ENCODE measurements around the gene ZBTB3.

DNA sequence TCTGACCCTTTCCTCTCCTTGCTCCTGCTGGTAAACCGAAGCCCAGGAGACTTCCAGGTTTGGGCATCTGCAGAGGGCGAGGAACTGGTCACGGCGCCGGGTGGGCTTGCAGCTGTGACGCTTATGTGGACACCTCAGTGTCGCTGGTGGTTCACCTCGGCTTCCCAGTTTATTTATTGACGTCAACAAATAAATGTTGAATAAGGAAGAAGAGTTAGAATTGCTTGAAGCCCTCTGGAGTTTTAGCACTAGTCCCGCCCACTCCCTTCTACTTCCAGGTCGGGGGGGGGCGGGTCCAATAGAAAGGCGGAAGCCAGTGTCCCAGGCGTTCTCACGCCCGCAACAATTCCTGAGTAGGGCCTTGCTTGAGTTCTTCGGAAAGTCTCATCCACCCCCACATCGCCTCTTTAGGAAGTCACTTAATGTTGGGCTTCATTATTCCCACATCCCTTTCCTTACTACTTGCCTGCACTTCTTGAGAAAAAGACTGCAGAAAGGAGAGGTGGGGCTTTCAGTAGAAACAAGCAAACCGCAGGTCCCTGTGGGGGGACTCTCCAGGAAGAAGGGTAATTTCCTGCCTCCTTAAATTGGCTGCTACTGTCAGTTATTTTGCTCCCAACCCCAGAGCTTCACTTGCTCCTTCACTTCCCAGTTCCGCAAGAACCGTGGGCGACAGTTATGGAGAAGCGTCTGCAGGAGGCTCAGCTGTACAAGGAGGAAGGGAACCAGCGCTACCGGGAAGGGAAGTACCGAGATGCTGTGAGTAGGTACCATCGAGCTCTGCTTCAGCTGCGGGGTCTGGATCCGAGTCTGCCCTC, 25.6 kb downstream of the ZBTB3 start, which contains the start of gene TTC9C:
- TF ChIP-seq CHD2 (IDR thresholded peaks at IDR 0.05; ENCODE audit: low read depth, low read length): no peak
- no peak for TF ChIP-seq MAFK (conservative IDR thresholded peaks at IDR 0.05 in 1 of 2, IDR thresholded peaks at IDR 0.05 in 1 of 2; ENCODE audit: low read length in 2 of 2)
- TF ChIP-seq POLR2AphosphoS2 (IDR thresholded peaks at IDR 0.05; ENCODE audit: low read depth, low read length): no peak
- TF ChIP-seq, protein P1, sequence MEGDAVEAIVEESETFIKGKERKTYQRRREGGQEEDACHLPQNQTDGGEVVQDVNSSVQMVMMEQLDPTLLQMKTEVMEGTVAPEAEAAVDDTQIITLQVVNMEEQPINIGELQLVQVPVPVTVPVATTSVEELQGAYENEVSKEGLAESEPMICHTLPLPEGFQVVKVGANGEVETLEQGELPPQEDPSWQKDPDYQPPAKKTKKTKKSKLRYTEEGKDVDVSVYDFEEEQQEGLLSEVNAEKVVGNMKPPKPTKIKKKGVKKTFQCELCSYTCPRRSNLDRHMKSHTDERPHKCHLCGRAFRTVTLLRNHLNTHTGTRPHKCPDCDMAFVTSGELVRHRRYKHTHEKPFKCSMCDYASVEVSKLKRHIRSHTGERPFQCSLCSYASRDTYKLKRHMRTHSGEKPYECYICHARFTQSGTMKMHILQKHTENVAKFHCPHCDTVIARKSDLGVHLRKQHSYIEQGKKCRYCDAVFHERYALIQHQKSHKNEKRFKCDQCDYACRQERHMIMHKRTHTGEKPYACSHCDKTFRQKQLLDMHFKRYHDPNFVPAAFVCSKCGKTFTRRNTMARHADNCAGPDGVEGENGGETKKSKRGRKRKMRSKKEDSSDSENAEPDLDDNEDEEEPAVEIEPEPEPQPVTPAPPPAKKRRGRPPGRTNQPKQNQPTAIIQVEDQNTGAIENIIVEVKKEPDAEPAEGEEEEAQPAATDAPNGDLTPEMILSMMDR (CRISPR knock-in tag; IDR thresholded peaks at IDR 0.05): peak; percentile 3; the same call in 1 of the 2 replicates
- no peak for TF ChIP-seq BCL6 (CRISPR knock-in tag; IDR thresholded peaks at IDR 0.05)
- TF ChIP-seq RBM39 (IDR thresholded peaks at IDR 0.05; ENCODE audit: low read depth, low read length, poor library complexity, severe bottlenecking): no peak
- no peak for TF ChIP-seq REST (IDR thresholded peaks at IDR 0.05; ENCODE audit: borderline replicate concordance in 1 of 2, low read depth in 1 of 2, low read length in 2 of 2)
- TF ChIP-seq GTF2F1 (IDR thresholded peaks at IDR 0.05; ENCODE audit: low read length): no peak
- TF ChIP-seq FOXM1 (CRISPR knock-in tag; IDR thresholded peaks at IDR 0.05): 0 out of 2 replicates have a peak, but pooled peaks have one; percentile 55
- no peak for TF ChIP-seq ZBTB37 (CRISPR knock-in tag; IDR thresholded peaks at IDR 0.05)
- TF ChIP-seq, protein P2, sequence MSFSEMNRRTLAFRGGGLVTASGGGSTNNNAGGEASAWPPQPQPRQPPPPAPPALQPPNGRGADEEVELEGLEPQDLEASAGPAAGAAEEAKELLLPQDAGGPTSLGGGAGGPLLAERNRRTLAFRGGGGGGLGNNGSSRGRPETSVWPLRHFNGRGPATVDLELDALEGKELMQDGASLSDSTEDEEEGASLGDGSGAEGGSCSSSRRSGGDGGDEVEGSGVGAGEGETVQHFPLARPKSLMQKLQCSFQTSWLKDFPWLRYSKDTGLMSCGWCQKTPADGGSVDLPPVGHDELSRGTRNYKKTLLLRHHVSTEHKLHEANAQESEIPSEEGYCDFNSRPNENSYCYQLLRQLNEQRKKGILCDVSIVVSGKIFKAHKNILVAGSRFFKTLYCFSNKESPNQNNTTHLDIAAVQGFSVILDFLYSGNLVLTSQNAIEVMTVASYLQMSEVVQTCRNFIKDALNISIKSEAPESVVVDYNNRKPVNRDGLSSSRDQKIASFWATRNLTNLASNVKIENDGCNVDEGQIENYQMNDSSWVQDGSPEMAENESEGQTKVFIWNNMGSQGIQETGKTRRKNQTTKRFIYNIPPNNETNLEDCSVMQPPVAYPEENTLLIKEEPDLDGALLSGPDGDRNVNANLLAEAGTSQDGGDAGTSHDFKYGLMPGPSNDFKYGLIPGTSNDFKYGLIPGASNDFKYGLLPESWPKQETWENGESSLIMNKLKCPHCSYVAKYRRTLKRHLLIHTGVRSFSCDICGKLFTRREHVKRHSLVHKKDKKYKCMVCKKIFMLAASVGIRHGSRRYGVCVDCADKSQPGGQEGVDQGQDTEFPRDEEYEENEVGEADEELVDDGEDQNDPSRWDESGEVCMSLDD (CRISPR knock-in tag; IDR thresholded peaks at IDR 0.05; ENCODE audit: borderline replicate concordance): no peak
- TF ChIP-seq ZNF335 (CRISPR knock-in tag; IDR thresholded peaks at IDR 0.05): no peak
- TF ChIP-seq, protein P3, sequence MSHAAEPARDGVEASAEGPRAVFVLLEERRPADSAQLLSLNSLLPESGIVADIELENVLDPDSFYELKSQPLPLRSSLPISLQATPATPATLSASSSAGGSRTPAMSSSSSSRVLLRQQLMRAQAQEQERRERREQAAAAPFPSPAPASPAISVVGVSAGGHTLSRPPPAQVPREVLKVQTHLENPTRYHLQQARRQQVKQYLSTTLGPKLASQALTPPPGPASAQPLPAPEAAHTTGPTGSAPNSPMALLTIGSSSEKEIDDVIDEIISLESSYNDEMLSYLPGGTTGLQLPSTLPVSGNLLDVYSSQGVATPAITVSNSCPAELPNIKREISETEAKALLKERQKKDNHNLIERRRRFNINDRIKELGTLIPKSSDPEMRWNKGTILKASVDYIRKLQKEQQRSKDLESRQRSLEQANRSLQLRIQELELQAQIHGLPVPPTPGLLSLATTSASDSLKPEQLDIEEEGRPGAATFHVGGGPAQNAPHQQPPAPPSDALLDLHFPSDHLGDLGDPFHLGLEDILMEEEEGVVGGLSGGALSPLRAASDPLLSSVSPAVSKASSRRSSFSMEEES (CRISPR knock-in tag; IDR thresholded peaks at IDR 0.05): 0 out of 2 replicates have a peak, but pooled peaks have one; percentile 12
